SK-N-SH treated with all-trans-retinoic acid at 6 μM for 48 hours (cell line): ENCODE data around the gene DHH.

Experiments
- ARNTL ChIP-seq: fragments of 450-650 bp; formaldehyde crosslinking; IDR thresholded peaks from 2 replicates; pipeline ENCODE4 v1.5.0; 2020; ENCODE audit warnings: low read depth, mild to moderate bottlenecking, moderate library complexity, borderline replicate concordance
- CREB5 ChIP-seq: fragments of 250-450 bp; sonication (Bioruptor Pico); IDR thresholded peaks from 2 replicates; pipeline ENCODE4 v1.5.1; 2020; ENCODE audit warnings: low read depth, mild to moderate bottlenecking, moderate library complexity
- CSDC2 ChIP-seq: fragments of 250-450 bp; sonication (Bioruptor Pico); IDR thresholded peaks from 2 replicates; pipeline ENCODE4 v1.5.0; 2020; ENCODE audit warnings: mild to moderate bottlenecking, moderate library complexity
- PATZ1 ChIP-seq: fragments of 250-450 bp; sonication (Bioruptor Pico); IDR thresholded peaks from 2 replicates; pipeline ENCODE4 v1.8.0; 2020; ENCODE audit warnings: mild to moderate bottlenecking, moderate library complexity, borderline replicate concordance
- RARB ChIP-seq: fragments of 250-450 bp; sonication (Bioruptor Pico); IDR thresholded peaks from 2 replicates; pipeline ENCODE4 v1.8.0; 2021; ENCODE audit warnings: mild to moderate bottlenecking, moderate library complexity
- ZFP3 ChIP-seq: fragments of 250-450 bp; sonication (Bioruptor Pico); IDR thresholded peaks from 2 replicates; pipeline ENCODE4 v1.5.0; 2020; ENCODE audit warnings: mild to moderate bottlenecking, moderate library complexity
- ZFP30 ChIP-seq: fragments of 450-650 bp; formaldehyde crosslinking; IDR thresholded peaks from 2 replicates; pipeline ENCODE4 v1.5.0; 2022; ENCODE audit warnings: mild to moderate bottlenecking, moderate library complexity
- ZNF8 ChIP-seq: fragments of 450-650 bp; formaldehyde crosslinking; IDR thresholded peaks from 2 replicates; pipeline ENCODE4 v1.5.0; 2020; ENCODE audit warnings: mild to moderate bottlenecking, moderate library complexity
- TF ChIP-seq, protein P1 (sequence below): fragments of 250-450 bp; sonication (Bioruptor Pico); IDR thresholded peaks from 2 replicates; pipeline ENCODE4 v1.5.0; 2020; ENCODE audit warnings: mild to moderate bottlenecking, moderate library complexity
- TF ChIP-seq, protein P2 (sequence below): fragments of 250-450 bp; sonication (Bioruptor Pico); IDR thresholded peaks from 2 replicates; pipeline ENCODE4 v1.8.0; 2021; ENCODE audit warnings: low read depth, mild to moderate bottlenecking, moderate library complexity, borderline replicate concordance
- TF ChIP-seq, protein P3 (sequence below): fragments of 250-450 bp; sonication (Bioruptor Pico); IDR thresholded peaks from 2 replicates; pipeline ENCODE4 v1.5.1; 2021; ENCODE audit warnings: mild to moderate bottlenecking, moderate library complexity

DNA sequence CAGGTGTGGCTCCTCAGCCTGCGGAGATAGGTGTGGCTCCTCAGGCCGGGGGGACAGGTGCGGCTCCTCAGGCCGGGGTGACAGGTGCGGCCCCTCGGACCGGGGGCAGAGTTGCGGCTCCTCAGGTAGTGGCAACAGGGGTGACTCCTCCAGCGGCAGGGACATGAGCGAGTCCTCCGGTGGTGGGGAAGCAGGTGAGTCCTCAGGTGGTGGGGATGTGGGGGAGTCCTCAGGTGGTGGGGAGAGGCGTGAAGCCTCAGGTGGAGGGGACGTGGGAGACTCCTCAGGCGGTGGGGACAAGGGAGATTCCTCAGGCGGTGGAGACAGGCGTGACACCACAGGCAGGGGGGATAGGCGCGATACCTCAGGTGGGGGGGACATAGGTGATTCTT lies 43.2 kb downstream of the DHH start:
- TF ChIP-seq CSDC2 (CRISPR knock-in tag) (no peak), ZFP30 (CRISPR knock-in tag) (no peak), PATZ1 (CRISPR knock-in tag) (no peak), ARNTL (no peak), ZNF8 (no peak), RARB (no peak), CREB5 (CRISPR knock-in tag) (no peak), ZFP3 (no peak)
- TF ChIP-seq, protein P1, sequence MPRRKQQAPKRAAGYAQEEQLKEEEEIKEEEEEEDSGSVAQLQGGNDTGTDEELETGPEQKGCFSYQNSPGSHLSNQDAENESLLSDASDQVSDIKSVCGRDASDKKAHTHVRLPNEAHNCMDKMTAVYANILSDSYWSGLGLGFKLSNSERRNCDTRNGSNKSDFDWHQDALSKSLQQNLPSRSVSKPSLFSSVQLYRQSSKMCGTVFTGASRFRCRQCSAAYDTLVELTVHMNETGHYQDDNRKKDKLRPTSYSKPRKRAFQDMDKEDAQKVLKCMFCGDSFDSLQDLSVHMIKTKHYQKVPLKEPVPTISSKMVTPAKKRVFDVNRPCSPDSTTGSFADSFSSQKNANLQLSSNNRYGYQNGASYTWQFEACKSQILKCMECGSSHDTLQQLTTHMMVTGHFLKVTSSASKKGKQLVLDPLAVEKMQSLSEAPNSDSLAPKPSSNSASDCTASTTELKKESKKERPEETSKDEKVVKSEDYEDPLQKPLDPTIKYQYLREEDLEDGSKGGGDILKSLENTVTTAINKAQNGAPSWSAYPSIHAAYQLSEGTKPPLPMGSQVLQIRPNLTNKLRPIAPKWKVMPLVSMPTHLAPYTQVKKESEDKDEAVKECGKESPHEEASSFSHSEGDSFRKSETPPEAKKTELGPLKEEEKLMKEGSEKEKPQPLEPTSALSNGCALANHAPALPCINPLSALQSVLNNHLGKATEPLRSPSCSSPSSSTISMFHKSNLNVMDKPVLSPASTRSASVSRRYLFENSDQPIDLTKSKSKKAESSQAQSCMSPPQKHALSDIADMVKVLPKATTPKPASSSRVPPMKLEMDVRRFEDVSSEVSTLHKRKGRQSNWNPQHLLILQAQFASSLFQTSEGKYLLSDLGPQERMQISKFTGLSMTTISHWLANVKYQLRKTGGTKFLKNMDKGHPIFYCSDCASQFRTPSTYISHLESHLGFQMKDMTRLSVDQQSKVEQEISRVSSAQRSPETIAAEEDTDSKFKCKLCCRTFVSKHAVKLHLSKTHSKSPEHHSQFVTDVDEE, result no peak
- TF ChIP-seq, protein P2, sequence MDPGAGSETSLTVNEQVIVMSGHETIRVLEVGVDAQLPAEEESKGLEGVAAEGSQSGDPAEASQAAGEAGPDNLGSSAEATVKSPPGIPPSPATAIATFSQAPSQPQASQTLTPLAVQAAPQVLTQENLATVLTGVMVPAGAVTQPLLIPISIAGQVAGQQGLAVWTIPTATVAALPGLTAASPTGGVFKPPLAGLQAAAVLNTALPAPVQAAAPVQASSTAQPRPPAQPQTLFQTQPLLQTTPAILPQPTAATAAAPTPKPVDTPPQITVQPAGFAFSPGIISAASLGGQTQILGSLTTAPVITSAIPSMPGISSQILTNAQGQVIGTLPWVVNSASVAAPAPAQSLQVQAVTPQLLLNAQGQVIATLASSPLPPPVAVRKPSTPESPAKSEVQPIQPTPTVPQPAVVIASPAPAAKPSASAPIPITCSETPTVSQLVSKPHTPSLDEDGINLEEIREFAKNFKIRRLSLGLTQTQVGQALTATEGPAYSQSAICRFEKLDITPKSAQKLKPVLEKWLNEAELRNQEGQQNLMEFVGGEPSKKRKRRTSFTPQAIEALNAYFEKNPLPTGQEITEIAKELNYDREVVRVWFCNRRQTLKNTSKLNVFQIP (CRISPR knock-in tag), result no peak
- TF ChIP-seq, protein P3, sequence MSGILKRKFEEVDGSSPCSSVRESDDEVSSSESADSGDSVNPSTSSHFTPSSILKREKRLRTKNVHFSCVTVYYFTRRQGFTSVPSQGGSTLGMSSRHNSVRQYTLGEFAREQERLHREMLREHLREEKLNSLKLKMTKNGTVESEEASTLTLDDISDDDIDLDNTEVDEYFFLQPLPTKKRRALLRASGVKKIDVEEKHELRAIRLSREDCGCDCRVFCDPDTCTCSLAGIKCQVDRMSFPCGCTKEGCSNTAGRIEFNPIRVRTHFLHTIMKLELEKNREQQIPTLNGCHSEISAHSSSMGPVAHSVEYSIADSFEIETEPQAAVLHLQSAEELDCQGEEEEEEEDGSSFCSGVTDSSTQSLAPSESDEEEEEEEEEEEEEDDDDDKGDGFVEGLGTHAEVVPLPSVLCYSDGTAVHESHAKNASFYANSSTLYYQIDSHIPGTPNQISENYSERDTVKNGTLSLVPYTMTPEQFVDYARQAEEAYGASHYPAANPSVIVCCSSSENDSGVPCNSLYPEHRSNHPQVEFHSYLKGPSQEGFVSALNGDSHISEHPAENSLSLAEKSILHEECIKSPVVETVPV, result no peak
